Brain microvascular endothelial cell (primary cell): ENCODE data around the gene IMMP2L.

Experiments
- DNase-seq: peaks from one replicate; pipeline ENCODE4 v3.0.0-alpha.2; 2020
- H3K27ac ChIP-seq: fragments of 250-450 bp; sonication (Bioruptor Pico); 2 replicates; pipeline ENCODE4 v1.5.1; 2020; ENCODE audit warnings: mild to moderate bottlenecking, moderate library complexity
- H3K27me3 ChIP-seq: fragments of 250-450 bp; sonication (Bioruptor Pico); replicated peaks from 2 replicates; pipeline ENCODE4 v1.5.1; 2020; ENCODE audit warnings: mild to moderate bottlenecking
- H3K36me3 ChIP-seq: fragments of 250-450 bp; sonication (Bioruptor Pico); replicated peaks from 2 replicates; pipeline ENCODE4 v1.5.1; 2020; ENCODE audit warnings: mild to moderate bottlenecking
- H3K4me3 ChIP-seq: 2 replicates; pipeline ENCODE4 v1.5.1; 2011; ENCODE audit warnings: low read depth, mild to moderate bottlenecking, control low read depth, low read length, moderate library complexity
- in situ Hi-C: cut with HindIII; loops from 2 replicates; pipeline ENCODE4 v1.10.0; 2017; ENCODE audit warnings: low sequenced_read_pairs, low pct_ligation_motif_present
- TF ChIP-seq, protein P1 (sequence below): IDR thresholded peaks from 2 replicates; pipeline ENCODE4 v1.5.1; 2011; ENCODE audit warnings: low read depth, mild to moderate bottlenecking, moderate library complexity, low read length, control low read depth, inconsistent platforms; ENCODE audit errors: missing control alignments

The IMMP2L gene

DNA sequence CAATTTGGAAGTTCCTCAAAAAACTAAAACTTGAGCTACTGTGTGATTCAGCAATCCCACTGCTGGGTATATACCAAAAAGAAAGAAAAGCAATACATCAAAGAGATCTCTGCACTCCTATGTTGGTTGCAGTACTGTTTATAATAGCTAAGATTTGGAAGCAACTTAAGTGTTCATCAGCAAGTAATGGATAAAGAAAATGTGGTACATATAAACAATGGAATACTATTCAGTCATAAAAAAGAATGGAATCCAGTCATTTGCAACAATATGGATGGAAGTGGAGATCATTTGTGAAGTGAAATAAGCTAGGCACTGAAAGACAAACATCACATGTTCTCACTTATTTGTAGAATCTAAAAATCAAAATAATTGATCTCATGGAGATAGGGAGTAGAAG, 16.5 kb upstream of the IMMP2L start:
- TF ChIP-seq, protein P1, sequence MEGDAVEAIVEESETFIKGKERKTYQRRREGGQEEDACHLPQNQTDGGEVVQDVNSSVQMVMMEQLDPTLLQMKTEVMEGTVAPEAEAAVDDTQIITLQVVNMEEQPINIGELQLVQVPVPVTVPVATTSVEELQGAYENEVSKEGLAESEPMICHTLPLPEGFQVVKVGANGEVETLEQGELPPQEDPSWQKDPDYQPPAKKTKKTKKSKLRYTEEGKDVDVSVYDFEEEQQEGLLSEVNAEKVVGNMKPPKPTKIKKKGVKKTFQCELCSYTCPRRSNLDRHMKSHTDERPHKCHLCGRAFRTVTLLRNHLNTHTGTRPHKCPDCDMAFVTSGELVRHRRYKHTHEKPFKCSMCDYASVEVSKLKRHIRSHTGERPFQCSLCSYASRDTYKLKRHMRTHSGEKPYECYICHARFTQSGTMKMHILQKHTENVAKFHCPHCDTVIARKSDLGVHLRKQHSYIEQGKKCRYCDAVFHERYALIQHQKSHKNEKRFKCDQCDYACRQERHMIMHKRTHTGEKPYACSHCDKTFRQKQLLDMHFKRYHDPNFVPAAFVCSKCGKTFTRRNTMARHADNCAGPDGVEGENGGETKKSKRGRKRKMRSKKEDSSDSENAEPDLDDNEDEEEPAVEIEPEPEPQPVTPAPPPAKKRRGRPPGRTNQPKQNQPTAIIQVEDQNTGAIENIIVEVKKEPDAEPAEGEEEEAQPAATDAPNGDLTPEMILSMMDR, result no peak
- no peak overlapping the region for H3K4me3 ChIP-seq
- H3K27me3 ChIP-seq, result no peaks in the 10 kb centered on the region
- no peak for DNase-seq
- in situ Hi-C loops, result no loop called here
- H3K36me3 ChIP-seq, result no peaks in the 10 kb centered on the region
- no peak overlapping the region for H3K27ac ChIP-seq

- DNase-seq, result no peak
- Histone ChIP-seq H3K27ac (no peak overlapping the region), H3K36me3 (no peaks in the 10 kb centered on the region), H3K4me3 (no peak overlapping the region), H3K27me3 (no peaks in the 10 kb centered on the region)
- TF ChIP-seq, protein P1, result no peak
- in situ Hi-C loops, result no loop called here
These were observed 9.4 kb upstream of the IMMP2L start for GRCh38 chr7:111571720-111572119.

- H3K27me3 ChIP-seq, result no peaks in the 10 kb centered on the region
- TF ChIP-seq, protein P1, result no peak
- no peak overlapping the region for H3K27ac ChIP-seq
- DNase-seq, result no peak
- H3K4me3 ChIP-seq, result no peak overlapping the region
- H3K36me3 ChIP-seq, result no peaks in the 10 kb centered on the region
- in situ Hi-C loops, result no loop called here
These were observed 6.7 kb upstream of the IMMP2L start for GRCh38 chr7:111568870-111569462.

GRCh38 chr7:111568419-111568818, 6.1 kb upstream of the IMMP2L start:
- H3K36me3 ChIP-seq, result no peaks in the 10 kb centered on the region
- TF ChIP-seq, protein P1, result no peak
- H3K4me3 ChIP-seq, result no peak overlapping the region
- in situ Hi-C loops, result no loop called here
- no peaks in the 10 kb centered on the region for H3K27me3 ChIP-seq
- DNase-seq, result no peak
- H3K27ac ChIP-seq, result no peak overlapping the region

- DNase-seq, result no peak
- in situ Hi-C loops, result no loop called here
- Histone ChIP-seq H3K27me3 (no peaks in the 10 kb centered on the region), H3K4me3 (no peak overlapping the region), H3K27ac (no peak overlapping the region), H3K36me3 (no peaks in the 10 kb centered on the region)
- TF ChIP-seq, protein P1, result no peak
These were observed 1.8 kb upstream of the IMMP2L start for GRCh38 chr7:111564078-111564477.

DNA sequence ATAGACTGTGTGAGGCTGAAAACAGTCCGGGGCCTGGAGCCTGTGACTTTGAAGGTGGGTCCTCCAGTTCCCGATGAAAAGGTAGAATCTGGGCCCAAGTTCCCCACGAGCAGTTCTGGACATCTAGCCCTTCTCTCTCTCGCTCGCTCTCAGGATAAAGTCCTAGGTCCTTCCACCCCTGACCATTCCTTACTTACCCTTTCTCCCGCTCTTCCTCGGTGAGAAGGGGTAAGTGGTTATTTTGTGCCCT, 713 bp downstream of the IMMP2L start:
- peak; percentile 4 for DNase-seq
- Histone ChIP-seq H3K27ac (peak overlapping the region; percentile 64), H3K27me3 (no peaks in the 10 kb centered on the region), H3K4me3 (peak overlapping the region; percentile 74), H3K36me3 (no peaks in the 10 kb centered on the region)
- TF ChIP-seq, protein P1, result no peak
- in situ Hi-C loops, result no loop called here
